ENCODE results near the gene TNNC2. TPM values are rescaled to one million over a fixed set of nuclear protein-coding genes. Genes with fewer than 3 reads are reported as not detected.

The TNNC2 gene
- total and polyA plus RNA-seq, 12 donors: 1.4 to 16.9 (median 3.9) TPM; not detected in 2

DNA sequence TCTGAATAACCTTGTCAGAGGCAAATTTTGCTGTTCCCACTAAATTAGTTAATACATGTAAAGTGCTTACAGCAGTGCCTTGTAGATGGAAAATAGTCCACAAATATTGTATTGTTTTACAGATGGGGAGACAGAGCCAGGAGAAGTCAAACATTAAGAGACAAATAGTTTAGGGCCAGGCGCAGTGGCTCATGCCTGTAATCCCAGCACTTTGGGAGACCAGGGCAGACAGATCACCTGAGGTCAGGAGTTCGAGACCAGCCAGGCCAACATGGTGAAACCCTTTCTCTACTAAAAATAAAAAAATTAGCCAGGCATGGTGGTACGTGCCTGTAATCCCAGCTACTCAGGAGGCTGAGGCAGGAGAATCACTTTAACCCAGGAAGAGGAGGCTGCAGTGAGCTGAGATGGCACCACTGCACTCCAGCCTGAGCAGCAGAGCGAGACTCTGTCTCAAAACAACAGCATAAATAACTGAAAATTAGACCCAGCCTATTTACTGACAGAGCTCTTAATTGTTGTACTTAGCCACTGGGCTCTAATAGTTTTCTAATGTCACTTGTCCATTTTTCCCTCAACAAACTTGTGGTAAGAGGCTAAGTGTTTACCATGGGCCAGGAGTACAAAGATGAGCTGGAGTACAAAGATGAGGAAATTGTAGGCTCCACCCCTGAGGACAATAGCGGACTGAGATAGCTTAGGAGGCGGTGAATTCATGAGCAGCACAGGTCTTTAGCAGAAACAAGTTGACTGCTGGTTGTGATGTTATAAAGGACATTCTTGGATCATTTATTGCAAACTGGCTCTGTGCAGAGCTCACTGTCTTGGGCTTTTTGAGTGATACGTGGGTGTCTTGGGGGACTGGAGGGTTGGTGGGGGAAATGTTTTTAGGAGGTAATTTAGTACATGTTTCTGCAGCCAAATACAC is 36.7 kb upstream of the TNNC2 start:
- no peaks in the 10 kb centered on the region for H3K27me3 ChIP-seq
- no peak overlapping the region for H3K27ac ChIP-seq
- no peak overlapping the region for H3K4me3 ChIP-seq
- 83 to 90% (median 90%) methylated on average over 6 to 7 of the region's 7 CpGs for WGBS, 4 donors
- H3K36me3 ChIP-seq (replicated peaks in 1 of 2): no peaks in the 10 kb centered on the region
- TF ChIP-seq, protein P1, sequence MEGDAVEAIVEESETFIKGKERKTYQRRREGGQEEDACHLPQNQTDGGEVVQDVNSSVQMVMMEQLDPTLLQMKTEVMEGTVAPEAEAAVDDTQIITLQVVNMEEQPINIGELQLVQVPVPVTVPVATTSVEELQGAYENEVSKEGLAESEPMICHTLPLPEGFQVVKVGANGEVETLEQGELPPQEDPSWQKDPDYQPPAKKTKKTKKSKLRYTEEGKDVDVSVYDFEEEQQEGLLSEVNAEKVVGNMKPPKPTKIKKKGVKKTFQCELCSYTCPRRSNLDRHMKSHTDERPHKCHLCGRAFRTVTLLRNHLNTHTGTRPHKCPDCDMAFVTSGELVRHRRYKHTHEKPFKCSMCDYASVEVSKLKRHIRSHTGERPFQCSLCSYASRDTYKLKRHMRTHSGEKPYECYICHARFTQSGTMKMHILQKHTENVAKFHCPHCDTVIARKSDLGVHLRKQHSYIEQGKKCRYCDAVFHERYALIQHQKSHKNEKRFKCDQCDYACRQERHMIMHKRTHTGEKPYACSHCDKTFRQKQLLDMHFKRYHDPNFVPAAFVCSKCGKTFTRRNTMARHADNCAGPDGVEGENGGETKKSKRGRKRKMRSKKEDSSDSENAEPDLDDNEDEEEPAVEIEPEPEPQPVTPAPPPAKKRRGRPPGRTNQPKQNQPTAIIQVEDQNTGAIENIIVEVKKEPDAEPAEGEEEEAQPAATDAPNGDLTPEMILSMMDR (IDR thresholded peaks at IDR 0.05): no peak
- no peak for TF ChIP-seq POLR2A (IDR thresholded peaks at IDR 0.05)
- H3K4me1 ChIP-seq (replicated peaks in 1 of 2): peaks cover 9 to 18% of the 10 kb centered on the region in 2 donors
- no peak for DNase-seq
- intact Hi-C loops (cut with DNase I): no loop called here
- H3K9me3 ChIP-seq (replicated peaks in 1 of 3): no peaks in the 10 kb centered on the region

DNA sequence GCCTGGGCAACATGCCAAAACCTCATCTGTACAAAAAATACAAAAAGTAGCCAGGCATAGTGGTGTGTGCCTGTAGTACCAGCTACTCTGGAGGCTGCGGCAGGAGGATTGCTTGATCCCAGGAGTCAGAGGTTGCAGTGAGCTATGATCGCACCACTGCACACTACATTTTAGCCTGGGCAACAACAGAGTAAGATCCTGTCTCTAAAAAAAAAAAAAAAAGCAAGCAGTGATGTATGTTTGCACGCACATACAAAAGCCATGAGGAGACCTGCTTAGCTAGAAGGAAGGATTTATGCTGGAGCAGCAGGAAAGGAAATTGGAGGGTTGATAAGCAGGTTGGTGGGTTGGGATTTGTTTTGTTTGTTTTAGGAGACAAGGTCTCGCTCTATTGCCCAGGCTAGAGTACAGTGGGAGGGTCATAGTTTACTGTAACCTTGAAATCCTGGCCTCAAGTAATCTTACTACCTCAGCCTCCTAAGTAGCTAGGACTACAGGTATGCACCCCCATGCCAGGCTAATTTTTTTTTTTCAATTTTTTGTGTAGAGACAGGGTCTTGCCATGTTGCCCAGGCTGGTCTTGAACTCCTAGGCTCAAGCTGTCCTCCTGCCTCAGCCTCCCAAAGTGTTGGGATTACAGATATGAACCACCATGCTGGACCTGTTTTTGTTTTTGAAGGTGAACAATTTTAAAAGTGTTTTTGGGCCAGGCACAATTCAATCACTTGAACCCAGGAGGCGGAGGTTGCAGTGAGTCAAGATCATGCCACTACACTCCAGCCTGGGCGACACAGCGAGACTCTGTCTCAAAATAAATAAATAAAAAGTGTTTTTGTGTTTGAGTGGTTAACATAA is 34.3 kb upstream of the TNNC2 start:
- 86 to 95% (median 94%) methylated on average over 7 of the region's 7 CpGs for WGBS, 4 donors
- Histone ChIP-seq H3K4me3 (no peak overlapping the region), H3K4me1 (replicated peaks in 1 of 2) (peaks cover 4 to 17% of the 10 kb centered on the region in 2 donors), H3K27me3 (no peaks in the 10 kb centered on the region), H3K9me3 (replicated peaks in 1 of 3) (no peaks in the 10 kb centered on the region), H3K36me3 (replicated peaks in 1 of 2) (no peaks in the 10 kb centered on the region), H3K27ac (peak overlapping the region in 2 of 5 donors; percentile 1 to 51)
- TF ChIP-seq, protein P1 (IDR thresholded peaks at IDR 0.05): no peak
- TF ChIP-seq POLR2A (IDR thresholded peaks at IDR 0.05): no peak
- intact Hi-C loops (cut with DNase I): no loop called here
- peak in 1 of 7 donors; percentile 54 for DNase-seq

DNA sequence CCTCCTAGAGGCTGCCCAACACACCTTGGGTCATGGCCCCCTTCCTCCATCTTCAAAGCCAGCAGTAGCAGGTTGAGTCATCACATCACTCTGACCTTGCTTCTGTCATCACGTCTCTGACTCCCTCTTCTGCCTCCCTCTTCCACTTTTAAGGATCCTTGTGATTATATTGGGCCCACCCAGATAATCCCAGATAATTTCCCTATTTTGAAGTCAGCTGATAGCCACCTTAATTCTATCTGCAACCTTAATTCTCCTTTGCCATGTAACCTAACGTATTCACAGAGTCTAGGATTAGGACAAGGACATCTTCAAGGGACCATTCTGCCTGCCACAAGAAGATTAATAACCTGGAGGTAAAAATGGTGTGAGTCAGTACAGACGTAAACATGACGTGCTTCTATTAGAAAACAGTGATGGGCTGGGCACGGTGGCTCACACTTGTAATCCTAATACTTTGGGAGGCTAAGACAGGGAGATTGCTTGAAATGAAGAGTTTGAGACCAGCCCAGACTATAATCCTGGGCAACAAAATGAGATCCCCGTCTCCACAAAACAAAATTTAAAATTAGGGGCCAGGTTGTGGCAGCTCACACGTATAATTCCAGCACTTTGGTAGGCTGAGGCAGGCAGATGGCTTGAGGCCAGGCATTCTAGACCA is 33.6 kb upstream of the TNNC2 start:
- intact Hi-C loops (cut with DNase I): no loop called here
- no peaks in the 10 kb centered on the region for H3K9me3 ChIP-seq (replicated peaks in 1 of 3)
- H3K27ac ChIP-seq: peak overlapping the region in 4 of 5 donors; percentile 1 to 51 (median 4)
- no peaks in the 10 kb centered on the region for H3K36me3 ChIP-seq (replicated peaks in 1 of 2)
- DNase-seq: peak in 2 of 7 donors; percentile 16 to 62
- no peak overlapping the region for H3K4me3 ChIP-seq
- TF ChIP-seq, protein P1 (IDR thresholded peaks at IDR 0.05): no peak
- no peak for TF ChIP-seq POLR2A (IDR thresholded peaks at IDR 0.05)
- 42 to 46% (median 42%) methylated on average over 7 of the region's 7 CpGs for WGBS, 4 donors
- peaks cover 11 to 25% of the 10 kb centered on the region in 2 donors for H3K4me1 ChIP-seq (replicated peaks in 1 of 2)
- no peaks in the 10 kb centered on the region for H3K27me3 ChIP-seq

All from adrenal gland (tissue), 12 donors.